A673 (cell line): ENCODE results near the gene DOCK8. TPM values are rescaled to one million over a fixed set of nuclear protein-coding genes. Genes with fewer than 3 reads are reported as not detected.

Experiments
- BruUV-seq: library from RNA; stranded (reverse); fragments of 400-500 nt; replicated peaks from 2 replicates; lab custom pipeline; 2021; lab: Mats Ljungman, UMichigan
- CTCF ChIA-PET: fragments of 300-600 bp; sonication (Branson Sonifier 250); formaldehyde crosslinking; loops from one replicate; lab custom pipeline; 2022; ENCODE audit warnings: antibody characterized with exemption; lab: Charles Lee
- POLR2A ChIA-PET: fragments of 300-600 bp; sonication (Branson Sonifier 250); formaldehyde crosslinking; loops from one replicate; lab custom pipeline; 2022; ENCODE audit warnings: antibody characterized with exemption; ENCODE audit not compliant: low non-redundant PET; lab: Charles Lee
- DNase-seq: peaks from one replicate; pipeline ENCODE4 v3.0.0-alpha.2; 2015; ENCODE audit warnings: low spot score
- H3K27ac ChIP-seq: fragments of 200-600 bp; sonication (generic); 2 replicates; pipeline ENCODE4 v1.5.1; 2016; ENCODE audit warnings: mixed run types, low read depth, mild to moderate bottlenecking, mixed read lengths, antibody characterized with exemption, low read length; ENCODE audit not compliant: poor library complexity, severe bottlenecking
- H3K27me3 ChIP-seq: fragments of 200-600 bp; sonication (generic); replicated peaks from 2 replicates; pipeline ENCODE4 v1.6.1; 2017; ENCODE audit warnings: mixed run types, low read depth, mild to moderate bottlenecking, mixed read lengths, antibody characterized with exemption, low read length; ENCODE audit not compliant: insufficient read depth, poor library complexity
- H3K36me3 ChIP-seq: fragments of 200-600 bp; sonication (generic); 2 replicates; pipeline ENCODE4 v1.6.1; 2016; ENCODE audit warnings: mixed run types, mild to moderate bottlenecking, mixed read lengths, antibody characterized with exemption, low read length; ENCODE audit not compliant: insufficient read depth, poor library complexity, severe bottlenecking
- H3K4me1 ChIP-seq: fragments of 200-600 bp; sonication (generic); 2 replicates; pipeline ENCODE4 v1.6.1; 2017; ENCODE audit warnings: mixed run types, mild to moderate bottlenecking, mixed read lengths, antibody characterized with exemption, low read length; ENCODE audit not compliant: insufficient read depth, poor library complexity, severe bottlenecking
- H3K4me3 ChIP-seq: fragments of 200-600 bp; sonication (generic); 2 replicates; pipeline ENCODE4 v1.5.1; 2016; ENCODE audit warnings: low read depth, mixed run types, mild to moderate bottlenecking, mixed read lengths, low read length; ENCODE audit not compliant: poor library complexity, severe bottlenecking
- H3K9me3 ChIP-seq: fragments of 200-600 bp; sonication (generic); 2 replicates; pipeline ENCODE4 v1.6.1; 2016; ENCODE audit warnings: mixed run types, low read depth, mild to moderate bottlenecking, mixed read lengths, antibody characterized with exemption, low read length; ENCODE audit not compliant: poor library complexity, severe bottlenecking
- CTCF ChIP-seq: fragments of 300-800, 200-600 bp; sonication (generic); conservative IDR thresholded peaks from 2 replicates; pipeline ENCODE4 v1.5.1; 2017; ENCODE audit warnings: low read depth, mild to moderate bottlenecking, antibody characterized with exemption, low read length, moderate library complexity, mixed read lengths
- EZH2 ChIP-seq: fragments of 200-600 bp; sonication (generic); IDR thresholded peaks from 2 replicates; pipeline ENCODE4 v1.6.1; 2017; ENCODE audit warnings: borderline replicate concordance, low read depth, mild to moderate bottlenecking, mixed read lengths, antibody characterized with exemption, low read length; ENCODE audit not compliant: poor library complexity, severe bottlenecking
- intact Hi-C: fragments of 100-400 bp; cut with micrococcal nuclease; formaldehyde crosslinking; loops from one replicate; pipeline ENCODE4 v1.10.0; 2022; ENCODE audit not compliant: unreplicated experiment
- total RNA-seq: library from RNA; stranded (reverse); gene quantifications from 2 replicates; pipeline ENCODE4 v1.2.3, GENCODE V29; 2021

Gene DOCK8
- total RNA-seq, 1 experiment from 2014 or later = not detected

DNA sequence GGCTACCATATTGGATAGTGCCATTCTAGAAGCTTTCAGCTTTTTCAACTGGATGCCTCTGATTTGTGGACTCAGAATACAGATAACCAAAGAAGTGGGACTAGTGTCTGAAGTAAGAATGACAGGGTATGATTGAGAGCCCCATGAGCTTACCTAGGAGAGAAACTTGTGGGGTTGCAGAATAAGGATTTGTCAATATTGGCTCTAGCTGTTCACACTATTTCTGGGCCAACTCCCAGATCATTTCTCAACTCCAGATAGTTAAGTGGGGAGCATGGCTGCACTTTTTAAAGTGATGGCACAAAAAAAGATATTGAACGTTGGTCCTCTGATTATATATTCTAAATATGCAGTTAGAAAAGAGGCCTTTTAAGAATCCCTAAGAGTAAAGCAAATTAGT, 252.1 kb downstream of the DOCK8 start:
- DNase-seq = no peak
- BruUV-seq = no TSS peak

GRCh38 chr9:468766-469426, 254.2 kb downstream of the DOCK8 start:
- BruUV-seq = no TSS peak
- ChIA-PET CTCF (no interaction called here), POLR2A (no interaction called here)
- no peaks in the 10 kb centered on the region for H3K4me1 ChIP-seq
- no peak overlapping the region for H3K27ac ChIP-seq
- TF ChIP-seq EZH2 (no peak), CTCF (no peak)
- H3K27me3 ChIP-seq = no peaks in the 10 kb centered on the region
- no peaks in the 10 kb centered on the region for H3K9me3 ChIP-seq
- no peak for DNase-seq
- no peaks in the 10 kb centered on the region for H3K36me3 ChIP-seq
- intact Hi-C loops = no loop called here
- no peak overlapping the region for H3K4me3 ChIP-seq

More for the DNA sequence above, 252.1 kb downstream of the DOCK8 start:
- no peak overlapping the region for H3K27ac ChIP-seq
- no peak overlapping the region for H3K4me3 ChIP-seq
- CTCF ChIA-PET = no interaction called here
- H3K27me3 ChIP-seq = peaks cover 4% of the 10 kb centered on the region
- no peaks in the 10 kb centered on the region for H3K36me3 ChIP-seq
- TF ChIP-seq CTCF (no peak), EZH2 (no peak)
- H3K9me3 ChIP-seq = no peaks in the 10 kb centered on the region
- no peaks in the 10 kb centered on the region for H3K4me1 ChIP-seq
- intact Hi-C loops = no loop called here
- POLR2A ChIA-PET = no interaction called here

- ChIA-PET POLR2A (no interaction called here), CTCF (no interaction called here)
- BruUV-seq = no TSS peak
- TF ChIP-seq EZH2 = no peak
- no peak for TF ChIP-seq CTCF
- Histone ChIP-seq H3K4me3 (peak overlapping the region; percentile 47), H3K36me3 (no peaks in the 10 kb centered on the region), H3K27me3 (no peaks in the 10 kb centered on the region), H3K27ac (peak overlapping the region; percentile 39), H3K9me3 (no peaks in the 10 kb centered on the region), H3K4me1 (no peaks in the 10 kb centered on the region)
- intact Hi-C loops = no loop called here
- peak; percentile 88 for DNase-seq
Observed at GRCh38 chr9:469672-470551, 255.2 kb downstream of the DOCK8 start.
